Thoracic aorta (tissue), 2 donors: ENCODE data around the gene PTPRG. TPM values are rescaled to one million over a fixed set of nuclear protein-coding genes. Genes with fewer than 3 reads are reported as not detected.
A peak's percentile ranks its signal among the peaks of the same experiment; 100 is the strongest.

ENCODE experiments used
- ATAC-seq: fragments of 150-250 bp; one replicate; pipeline ENCODE4 v1.8.0; 2017; ENCODE audit warnings: low read depth; ENCODE audit not compliant: insufficient number of reproducible peaks, low FRiP score
- DNase-seq: peaks from one replicate; pipeline ENCODE4 v3.0.0-alpha.2; 2020; ENCODE audit warnings: low spot score
- H3K27ac ChIP-seq, 2 donors: fragments of 200-600 bp; sonication (generic); 1 replicate in 1 of 2; 2 replicates in 1 of 2; pipeline ENCODE4 v1.5.1; 2016; ENCODE audit warnings: mild to moderate bottlenecking in 2 of 2, moderate library complexity in 2 of 2
- H3K27me3 ChIP-seq: fragments of 200-600 bp; sonication (generic); replicated peaks from 2 replicates; pipeline ENCODE4 v1.6.0; 2016; ENCODE audit warnings: mild to moderate bottlenecking; ENCODE audit not compliant: insufficient read depth
- H3K36me3 ChIP-seq: fragments of 200-600 bp; sonication (generic); one replicate; pipeline ENCODE4 v1.5.1; 2016
- H3K4me1 ChIP-seq, 2 donors: fragments of 200-600 bp; sonication (generic); 1 replicate in 1 of 2; 2 replicates in 1 of 2; pipeline versions ENCODE4 v1.5.1 to v1.6.0; 2016; ENCODE audit warnings: low read depth in 2 of 2, mild to moderate bottlenecking in 1 of 2; ENCODE audit not compliant: control insufficient read depth in 1 of 2
- H3K4me3 ChIP-seq: fragments of 200-600 bp; sonication (generic); 2 replicates; pipeline ENCODE4 v1.5.1; 2016; ENCODE audit warnings: mild to moderate bottlenecking
- H3K9me3 ChIP-seq: fragments of 200-600 bp; sonication (generic); 2 replicates; pipeline ENCODE4 v1.5.1; 2016
- total RNA-seq, 2 donors: library from RNA; depleted of rRNA; stranded (reverse); fragments of >200 nt; gene quantifications; one replicate each; pipeline versions ENCODE4 v1.1.0 to v1.2.3, GENCODE V29; 2016
- TF ChIP-seq, protein P1 (sequence below): fragments of 200-600 bp; sonication (generic); IDR thresholded peaks from one replicate; pipeline ENCODE4 v1.5.1; 2019; ENCODE audit warnings: antibody characterized with exemption

Gene PTPRG
- total RNA-seq, 2 donors from 2014 or later: 154 to 208 TPM

DNA sequence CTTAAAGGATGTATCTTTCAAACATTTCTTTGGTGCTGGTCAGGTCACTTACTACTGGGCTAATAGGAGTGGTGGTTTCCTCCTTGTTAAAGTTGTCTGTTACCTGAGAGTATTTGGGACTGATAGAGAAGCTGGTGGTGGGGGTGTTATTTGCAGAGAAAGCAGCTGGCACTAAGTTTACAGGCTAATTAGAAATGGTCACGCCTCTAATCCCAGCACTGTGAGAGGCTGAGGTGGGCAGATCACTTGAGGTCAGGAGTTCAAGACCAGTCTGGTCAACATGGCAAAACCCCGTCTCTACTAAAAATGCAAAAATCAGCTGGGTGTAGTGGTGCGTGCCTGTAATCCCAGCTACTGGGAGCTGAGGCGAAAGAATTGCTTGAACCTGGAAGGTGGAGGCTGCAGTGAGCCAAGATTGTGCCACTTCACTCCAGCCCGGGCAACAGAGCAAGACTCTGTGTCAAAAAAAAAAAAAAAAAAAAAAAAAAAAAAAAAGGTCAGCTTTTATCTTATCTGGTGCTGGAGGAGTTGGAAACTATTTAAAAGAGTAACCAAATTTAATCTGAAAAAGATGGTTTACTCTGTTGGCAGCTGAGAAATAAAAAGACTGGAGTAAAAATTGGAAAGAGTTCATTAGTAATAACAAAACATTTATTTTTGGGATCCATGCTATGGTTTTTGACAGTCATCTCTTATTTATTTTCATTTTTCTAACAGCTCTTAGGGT, 332.6 kb downstream of the PTPRG start:
- TF ChIP-seq, protein P1, sequence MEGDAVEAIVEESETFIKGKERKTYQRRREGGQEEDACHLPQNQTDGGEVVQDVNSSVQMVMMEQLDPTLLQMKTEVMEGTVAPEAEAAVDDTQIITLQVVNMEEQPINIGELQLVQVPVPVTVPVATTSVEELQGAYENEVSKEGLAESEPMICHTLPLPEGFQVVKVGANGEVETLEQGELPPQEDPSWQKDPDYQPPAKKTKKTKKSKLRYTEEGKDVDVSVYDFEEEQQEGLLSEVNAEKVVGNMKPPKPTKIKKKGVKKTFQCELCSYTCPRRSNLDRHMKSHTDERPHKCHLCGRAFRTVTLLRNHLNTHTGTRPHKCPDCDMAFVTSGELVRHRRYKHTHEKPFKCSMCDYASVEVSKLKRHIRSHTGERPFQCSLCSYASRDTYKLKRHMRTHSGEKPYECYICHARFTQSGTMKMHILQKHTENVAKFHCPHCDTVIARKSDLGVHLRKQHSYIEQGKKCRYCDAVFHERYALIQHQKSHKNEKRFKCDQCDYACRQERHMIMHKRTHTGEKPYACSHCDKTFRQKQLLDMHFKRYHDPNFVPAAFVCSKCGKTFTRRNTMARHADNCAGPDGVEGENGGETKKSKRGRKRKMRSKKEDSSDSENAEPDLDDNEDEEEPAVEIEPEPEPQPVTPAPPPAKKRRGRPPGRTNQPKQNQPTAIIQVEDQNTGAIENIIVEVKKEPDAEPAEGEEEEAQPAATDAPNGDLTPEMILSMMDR: no peak
- peaks cover 14 to 59% of the 10 kb centered on the region in 2 donors for H3K4me1 ChIP-seq
- H3K9me3 ChIP-seq: no peaks in the 10 kb centered on the region
- H3K27me3 ChIP-seq: no peaks in the 10 kb centered on the region
- peak overlapping the region in 1 of 2 donors; percentile 62 for H3K27ac ChIP-seq
- no peaks in the 10 kb centered on the region for H3K36me3 ChIP-seq
- no peak overlapping the region for H3K4me3 ChIP-seq
- DNase-seq (no peak), ATAC-seq (no peak)

DNA sequence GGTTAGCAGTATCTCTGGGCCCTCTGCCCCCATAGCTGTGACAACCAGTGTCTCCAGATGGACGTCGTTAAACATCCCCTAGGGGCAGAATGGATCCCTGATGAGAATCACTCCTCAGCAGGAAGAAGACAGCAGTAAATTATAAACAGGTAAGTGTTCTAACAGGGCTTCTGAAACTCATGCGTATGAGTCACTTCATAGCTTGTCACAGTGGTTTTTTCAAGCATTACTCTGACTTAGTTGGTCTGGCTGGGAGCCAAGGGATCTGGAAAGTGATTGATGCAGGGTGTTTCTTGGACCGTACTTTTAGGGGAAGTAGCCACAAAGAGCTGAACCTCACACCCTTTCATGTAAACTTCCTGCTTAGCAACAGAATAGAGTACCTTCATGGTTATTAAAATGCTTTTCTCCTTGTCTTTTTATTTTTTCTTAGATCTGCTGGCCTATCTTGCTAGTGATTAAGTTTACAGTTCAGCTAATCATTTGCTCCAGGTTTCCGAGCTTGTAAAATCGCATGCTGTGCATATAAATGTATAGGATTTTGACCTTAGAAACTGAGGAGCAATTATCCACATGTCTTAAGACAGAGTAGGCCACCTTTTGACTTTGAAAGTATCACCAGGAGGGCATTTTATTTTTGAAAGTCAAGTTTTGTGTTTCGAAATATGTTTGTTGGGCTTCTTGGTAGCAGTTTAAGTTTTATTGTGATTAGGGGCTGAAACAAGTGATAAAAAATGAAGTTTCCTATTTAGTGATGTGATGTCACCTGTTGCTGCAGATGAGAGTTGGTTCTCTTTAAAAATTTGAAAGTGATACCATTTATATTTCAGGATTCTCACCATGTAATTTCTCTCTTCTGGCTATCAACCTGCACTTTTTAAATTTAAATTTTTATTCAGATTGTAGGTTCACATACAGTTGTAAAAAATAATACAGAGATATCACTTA, 333.9 kb downstream of the PTPRG start:
- H3K4me3 ChIP-seq: no peak overlapping the region
- H3K27ac ChIP-seq: peak overlapping the region in 1 of 2 donors; percentile 62
- no peaks in the 10 kb centered on the region for H3K36me3 ChIP-seq
- no peaks in the 10 kb centered on the region for H3K27me3 ChIP-seq
- ATAC-seq (peak; percentile 80), DNase-seq (peak; percentile 77)
- TF ChIP-seq, protein P1: no peak
- peaks cover 11 to 50% of the 10 kb centered on the region in 2 donors for H3K4me1 ChIP-seq
- H3K9me3 ChIP-seq: no peaks in the 10 kb centered on the region

DNA sequence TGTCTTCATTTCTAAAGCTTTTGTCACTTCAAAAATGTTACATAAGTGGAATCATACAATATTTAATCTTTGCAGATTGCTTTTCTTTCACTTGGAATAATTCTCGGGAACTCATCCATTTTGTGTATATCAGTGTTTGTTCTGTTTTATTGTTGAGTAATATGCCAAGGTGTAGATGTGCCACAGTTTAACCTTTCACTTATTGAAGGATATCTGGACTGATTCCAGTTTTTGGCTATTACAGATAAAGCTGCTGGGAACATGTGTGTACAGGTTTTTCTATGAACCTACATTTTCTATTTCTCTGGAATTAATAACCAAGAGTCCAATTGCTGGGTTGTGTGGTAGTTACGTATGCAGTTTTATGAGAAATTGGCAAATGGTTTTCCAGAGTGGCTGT, 334.9 kb downstream of the PTPRG start:
- H3K9me3 ChIP-seq: no peaks in the 10 kb centered on the region
- no peak overlapping the region for H3K27ac ChIP-seq
- H3K4me1 ChIP-seq: peaks cover 11 to 42% of the 10 kb centered on the region in 2 donors
- no peaks in the 10 kb centered on the region for H3K36me3 ChIP-seq
- DNase-seq (no peak), ATAC-seq (no peak)
- TF ChIP-seq, protein P1: no peak
- no peaks in the 10 kb centered on the region for H3K27me3 ChIP-seq
- no peak overlapping the region for H3K4me3 ChIP-seq

DNA sequence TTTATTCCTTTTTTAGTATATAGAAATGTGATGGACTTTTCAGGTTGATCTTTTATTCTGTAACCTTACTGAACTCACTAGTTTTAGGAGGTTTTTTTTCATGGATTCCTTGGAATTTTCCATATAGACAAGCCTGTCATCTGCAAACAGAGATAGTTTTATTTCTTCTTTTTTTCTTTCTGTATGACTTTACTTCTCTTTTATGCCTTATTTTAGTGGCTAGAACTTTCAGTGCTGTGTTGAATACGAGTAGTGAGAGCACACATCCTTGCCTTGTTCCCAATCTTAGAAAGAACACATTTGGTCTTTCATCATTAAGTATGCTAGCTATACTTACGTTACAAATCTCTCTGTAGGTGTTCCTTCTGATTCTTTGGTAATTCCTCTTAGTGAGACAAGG, 336.5 kb downstream of the PTPRG start:
- H3K4me3 ChIP-seq: no peak overlapping the region
- no peak for DNase-seq
- no peak for ATAC-seq
- no peaks in the 10 kb centered on the region for H3K9me3 ChIP-seq
- no peaks in the 10 kb centered on the region for H3K36me3 ChIP-seq
- TF ChIP-seq, protein P1: no peak
- no peak overlapping the region for H3K27ac ChIP-seq
- peaks cover 11 to 44% of the 10 kb centered on the region in 2 donors for H3K4me1 ChIP-seq
- no peaks in the 10 kb centered on the region for H3K27me3 ChIP-seq
